Right ventricle myocardium superior (tissue), 1 donor: ENCODE results near the gene LZTFL1. TPM values are rescaled to one million over a fixed set of nuclear protein-coding genes. Genes with fewer than 3 reads are reported as not detected.

Experiments
- ATAC-seq: fragments of 200-7000 bp; cut with Tn5 transposase; one replicate; pipeline ENCODE4 v1.9.1; 2020; ENCODE audit warnings: mild to moderate bottlenecking; ENCODE audit not compliant: poor library complexity
- DNase-seq: peaks from one replicate; pipeline ENCODE4 v3.0.0-alpha.2; 2020
- intact Hi-C: fragments of 100-400 bp; cut with DNase I; formaldehyde crosslinking; loops from one replicate; pipeline ENCODE4 v1.11.2; 2022
- total RNA-seq: library from RNA; stranded (reverse); fragmentation: NEBNext Ultra II Directional; extraction: Animal tissue kit (Norgen Biotek cat#: 25700); gene quantifications from one replicate; pipeline ENCODE4 v1.2.1, GENCODE V29; 2021
- donor health status: DM: no; HTN: yes; CAD: no; lungs with severe emphysema.

Gene LZTFL1
- total RNA-seq, 1 donor from 2014 or later = 7.2 TPM

- ATAC-seq (no peak), DNase-seq (no peak)
- intact Hi-C loops = no loop called here
Measured at GRCh38 chr3:45793482-45794176, 48.3 kb downstream of the LZTFL1 start.

DNA sequence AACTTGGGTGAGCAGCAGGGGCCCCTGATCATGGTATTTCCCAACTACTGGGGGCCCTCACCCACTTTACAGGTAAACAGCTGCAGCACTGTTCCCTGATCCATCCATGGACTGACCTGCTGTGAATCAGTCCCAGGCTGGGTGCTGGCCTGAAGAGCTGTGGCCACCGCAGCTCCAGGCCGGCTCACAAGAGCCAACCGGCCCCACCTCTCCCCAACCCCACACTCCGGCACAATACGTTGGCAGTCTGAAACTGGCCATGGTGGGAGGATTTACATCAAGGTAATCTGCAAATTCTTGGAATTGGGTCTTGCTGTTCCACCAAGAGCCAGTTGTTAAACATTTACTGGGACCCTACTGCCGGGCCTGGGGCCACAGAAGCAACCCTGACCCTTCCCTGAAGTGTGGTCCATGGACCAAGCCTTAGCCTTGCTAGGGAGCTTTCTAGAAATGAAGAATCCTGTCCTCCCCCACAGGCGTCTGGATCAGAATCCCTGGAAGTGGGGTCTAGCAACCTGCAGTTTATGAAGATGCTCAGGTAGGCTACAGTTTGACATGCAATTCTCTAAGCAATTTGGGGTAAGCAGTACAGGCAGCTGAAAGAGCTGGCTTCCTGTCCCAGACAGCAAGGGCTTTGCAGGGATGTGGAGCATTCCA lies 49.3 kb downstream of the LZTFL1 start:
- DNase-seq = no peak
- intact Hi-C loops = no loop called here
- no peak for ATAC-seq

DNA sequence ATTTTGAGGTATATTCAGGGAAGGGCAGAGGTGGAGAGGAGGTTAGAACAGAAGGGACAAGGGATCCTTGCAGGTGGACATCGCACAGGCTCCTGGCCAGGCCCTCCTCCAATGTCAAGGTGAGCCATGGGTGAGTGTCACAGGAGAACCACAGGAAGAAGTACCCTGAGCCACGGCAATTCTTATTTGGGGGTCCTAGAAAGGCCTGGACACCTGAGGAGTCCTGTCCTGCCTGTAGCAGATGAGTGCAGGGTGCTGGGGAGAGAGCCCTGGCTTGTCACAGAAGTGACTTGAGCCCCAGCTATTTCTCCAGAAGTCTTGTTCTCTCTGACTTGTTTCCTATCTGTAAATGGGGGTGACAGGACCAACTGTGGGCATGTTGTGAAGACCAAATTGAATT lies 49.9 kb downstream of the LZTFL1 start:
- intact Hi-C loops = no loop called here
- no peak for ATAC-seq
- no peak for DNase-seq

DNA sequence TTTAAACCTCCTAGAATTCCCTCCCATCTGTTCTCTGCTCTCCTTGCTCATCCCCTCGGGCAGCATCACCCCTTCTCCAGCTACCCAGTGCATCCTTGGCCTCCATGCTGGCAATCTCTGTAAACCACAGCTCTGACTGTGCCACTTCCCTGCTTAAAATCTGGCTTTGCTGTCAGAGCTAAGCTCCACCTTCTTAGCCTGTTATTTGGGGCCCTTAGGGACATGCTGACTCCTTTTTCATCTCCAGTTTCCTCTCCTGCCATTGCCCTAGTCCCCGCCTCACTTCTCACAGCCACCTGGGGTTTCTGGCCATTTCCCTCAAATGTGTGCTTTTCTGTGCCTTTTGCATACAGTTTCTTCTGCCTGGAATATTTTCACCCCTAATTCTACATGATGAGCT lies 51.3 kb downstream of the LZTFL1 start:
- no peak for ATAC-seq
- no peak for DNase-seq
- intact Hi-C loops = no loop called here

- DNase-seq = no peak
Measured at GRCh38 chr3:45789235-45789812, 52.6 kb downstream of the LZTFL1 start.

GRCh38 chr3:45787551-45787950 lies 54.4 kb downstream of the LZTFL1 start:
- DNase-seq (no peak), ATAC-seq (no peak)
- intact Hi-C loops = no loop called here

More at GRCh38 chr3:45789235-45789812, 52.6 kb downstream of the LZTFL1 start:
- ATAC-seq = no peak
- intact Hi-C loops = no loop called here

GRCh38 chr3:45786801-45787495 lies 55.0 kb downstream of the LZTFL1 start:
- intact Hi-C loops = no loop called here
- DNase-seq (no peak), ATAC-seq (no peak)

DNA sequence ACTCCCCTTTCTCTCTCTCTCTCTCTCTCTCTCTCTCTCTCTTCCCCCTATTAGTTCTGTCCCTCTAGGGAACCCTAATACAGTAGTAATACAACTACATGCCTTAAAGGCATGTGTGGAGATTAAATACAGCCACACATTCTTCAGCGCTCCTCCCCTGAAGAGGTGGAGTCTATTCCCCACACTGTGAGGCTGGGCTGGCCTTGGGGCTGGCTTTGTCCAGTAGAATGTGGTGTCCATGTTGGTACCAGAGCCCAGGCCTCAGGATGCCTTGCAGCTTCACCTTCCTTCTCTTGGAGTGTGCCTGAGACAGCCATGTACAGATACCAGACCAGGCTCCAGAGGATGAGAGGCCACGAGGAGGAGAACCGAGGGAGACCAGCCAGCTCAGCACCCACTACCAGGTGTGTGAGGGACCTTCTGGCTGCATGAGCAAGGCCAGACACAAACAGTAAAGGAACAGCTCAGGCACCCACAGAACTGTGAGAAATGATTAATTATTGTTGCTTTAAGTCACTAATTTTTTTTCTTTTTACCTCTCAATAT lies 56.2 kb downstream of the LZTFL1 start:
- ATAC-seq (no peak), DNase-seq (no peak)
- intact Hi-C loops = no loop called here

DNA sequence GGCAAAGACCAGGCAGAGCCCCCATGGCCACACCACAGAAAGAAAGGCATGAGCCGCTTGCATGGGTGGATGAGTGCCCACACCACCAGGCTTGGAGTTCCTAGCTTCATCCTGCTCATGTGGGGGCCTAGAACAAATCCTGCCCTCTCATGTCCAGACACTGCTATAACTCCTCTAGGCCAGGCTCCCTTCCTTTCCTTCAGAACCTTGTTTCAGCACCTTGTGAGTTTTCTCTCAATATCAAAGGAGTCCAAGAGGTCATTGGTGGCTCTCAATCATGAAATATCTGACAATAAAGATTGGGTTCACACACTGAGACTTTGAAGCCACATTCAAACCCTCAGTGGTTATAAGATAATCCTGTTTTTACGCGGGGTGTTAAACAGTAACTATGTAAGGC lies 58.3 kb downstream of the LZTFL1 start:
- intact Hi-C loops = no loop called here
- no peak for DNase-seq
- no peak for ATAC-seq

DNA sequence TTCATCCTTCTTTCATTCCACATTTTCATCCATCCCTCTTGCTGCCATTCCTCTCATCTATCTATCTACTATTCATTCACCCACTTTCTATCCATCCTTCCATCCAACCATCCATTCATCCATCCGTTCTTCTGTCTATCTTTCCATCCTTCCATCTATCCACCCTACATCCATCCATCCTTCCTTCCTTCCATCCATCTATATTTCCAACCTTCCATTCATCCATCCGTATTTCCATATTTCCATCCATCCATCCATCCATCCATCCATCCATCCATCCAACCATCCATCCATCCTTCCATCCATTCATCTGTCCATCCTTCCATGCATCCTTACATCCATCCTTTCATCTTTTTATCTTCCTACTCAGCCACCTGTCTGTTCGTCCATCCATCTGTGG lies 59.5 kb downstream of the LZTFL1 start:
- intact Hi-C loops = no loop called here
- ATAC-seq (no peak), DNase-seq (no peak)

DNA sequence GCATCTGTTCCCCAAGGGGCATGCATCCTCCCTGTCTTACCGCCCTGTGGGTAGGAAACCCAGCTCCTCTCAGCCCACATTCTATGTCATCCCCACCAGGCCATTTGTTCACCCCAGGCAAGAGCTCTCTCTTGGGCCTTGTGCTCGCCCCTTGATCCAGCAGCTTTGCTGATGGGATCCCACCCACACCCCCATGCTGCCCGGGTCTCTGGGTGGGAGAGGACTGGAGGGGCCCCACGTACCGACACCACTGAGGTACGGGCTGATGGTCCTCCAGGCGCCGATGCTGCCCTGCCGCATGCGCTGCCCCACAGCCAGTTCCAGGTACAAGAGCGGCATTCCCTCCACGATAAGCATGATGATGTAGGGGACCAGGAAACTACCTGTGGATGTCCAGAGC lies 60.1 kb downstream of the LZTFL1 start:
- ATAC-seq (no peak), DNase-seq (no peak)
- intact Hi-C loops = no loop called here

- intact Hi-C loops = no loop called here
- no peak for DNase-seq
- no peak for ATAC-seq
Measured at GRCh38 chr3:45781271-45781670, 60.6 kb downstream of the LZTFL1 start.

DNA sequence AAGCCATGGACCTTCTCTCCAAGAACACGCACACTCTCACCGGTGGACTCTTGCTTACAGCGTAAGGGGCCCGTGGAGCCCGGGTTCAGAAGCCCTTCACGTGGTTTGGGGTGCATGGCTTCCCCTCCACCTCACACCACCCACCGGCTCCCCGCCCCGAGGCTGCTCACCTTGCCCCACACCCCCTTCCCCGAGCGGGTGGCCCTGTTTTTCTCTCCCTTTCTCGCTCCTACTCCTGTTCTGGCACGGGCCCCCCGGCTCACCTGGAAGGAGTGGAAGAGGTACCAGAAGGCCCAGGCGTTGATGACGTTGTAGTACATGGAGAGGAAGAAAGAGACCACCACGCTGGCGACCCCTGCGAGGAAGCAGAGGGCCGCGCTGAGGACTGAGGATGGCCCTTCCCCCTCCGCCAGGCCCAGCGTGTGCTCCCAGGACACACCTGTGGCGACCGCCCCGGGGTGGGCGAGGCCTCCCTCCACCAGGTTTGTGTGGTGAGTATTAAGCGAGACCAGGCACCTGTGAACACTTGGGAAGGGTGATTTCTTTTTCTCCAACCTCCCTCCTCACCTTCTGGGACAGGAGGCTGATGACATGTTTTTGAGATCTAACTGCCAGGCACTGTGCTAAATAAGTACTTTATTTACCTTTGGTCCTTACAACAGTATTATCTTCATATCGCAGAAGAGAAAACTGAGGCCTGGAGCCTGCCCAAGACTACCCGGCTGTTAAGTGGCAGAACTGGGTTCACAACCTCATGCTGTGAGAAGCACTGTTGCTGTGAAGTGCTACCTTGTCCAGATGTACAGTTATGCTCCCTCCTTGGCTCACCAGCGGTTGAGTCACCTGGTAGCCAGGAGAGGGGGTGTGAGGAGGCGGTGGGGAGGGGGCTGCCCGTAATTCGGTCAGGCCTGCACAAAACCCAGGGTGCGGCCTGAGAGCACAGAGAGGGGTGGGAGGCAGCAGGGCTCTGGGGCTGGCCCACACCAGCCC lies 61.9 kb downstream of the LZTFL1 start:
- intact Hi-C loops = no loop called here
- no peak for DNase-seq
- ATAC-seq = no peak

- intact Hi-C loops = no loop called here
- no peak for ATAC-seq
- no peak for DNase-seq
Measured at GRCh38 chr3:45778761-45779201, 63.1 kb downstream of the LZTFL1 start.

DNA sequence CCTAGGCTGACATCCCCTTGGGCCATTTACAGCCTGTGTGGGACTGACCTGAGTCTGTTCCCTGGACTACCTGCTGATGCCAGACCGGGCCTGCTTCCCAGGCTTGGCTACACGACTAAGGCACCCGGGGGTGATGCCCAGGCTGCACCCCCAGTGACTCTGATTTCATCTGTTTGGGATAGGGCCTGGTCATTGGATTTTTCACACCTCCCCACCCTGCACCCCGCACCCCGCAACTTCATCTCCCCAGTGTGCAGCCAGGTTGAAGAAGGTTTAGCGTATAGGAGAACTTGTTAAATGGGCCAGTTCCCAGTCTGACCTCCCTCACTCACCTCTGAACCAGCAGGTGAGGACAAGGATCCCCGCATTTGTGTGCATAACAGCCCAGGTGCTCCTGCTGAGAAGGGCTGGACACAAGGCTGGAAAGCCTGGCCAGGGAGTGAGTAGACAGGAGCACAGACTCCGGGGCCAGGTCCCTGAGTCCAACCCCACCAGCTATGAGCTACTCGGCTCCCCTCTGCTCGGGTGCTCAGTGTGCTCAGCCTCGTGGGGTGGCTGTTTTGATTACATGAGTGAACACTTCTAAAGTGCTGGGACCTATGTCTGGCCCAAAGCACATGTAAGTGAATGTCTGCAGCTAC lies 64.1 kb downstream of the LZTFL1 start:
- ATAC-seq (no peak), DNase-seq (no peak)
- intact Hi-C loops = no loop called here

DNA sequence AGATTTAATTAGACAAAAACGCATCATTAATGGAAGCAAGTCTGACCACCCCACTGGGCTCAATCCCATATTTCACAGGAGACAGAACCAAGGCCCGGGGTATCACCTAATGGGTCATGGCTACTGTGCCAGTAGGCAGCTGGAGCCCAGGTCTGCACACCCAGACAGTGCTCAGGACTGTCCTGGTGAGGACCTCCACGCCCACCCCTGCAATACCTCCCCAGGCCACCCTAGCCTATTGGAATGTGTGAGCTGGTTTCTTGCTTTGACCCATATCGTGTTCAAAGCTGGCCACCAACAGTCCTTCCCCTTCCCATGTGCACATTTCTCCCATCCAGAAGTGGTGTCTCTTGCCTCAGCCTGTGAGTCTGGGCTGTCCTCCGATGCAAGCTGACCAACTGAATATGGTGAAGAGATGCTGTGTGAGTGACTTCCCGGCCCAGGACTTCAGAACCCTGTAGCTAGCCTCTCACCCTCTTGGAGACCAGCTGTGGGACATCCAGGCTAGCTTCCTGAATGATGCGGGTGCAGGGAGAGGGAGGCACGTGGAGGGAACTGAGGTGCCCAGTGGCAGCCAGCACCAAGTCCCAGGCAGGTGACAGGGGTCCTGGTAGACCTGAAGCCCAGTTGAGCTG lies 64.7 kb downstream of the LZTFL1 start:
- ATAC-seq = no peak

DNA sequence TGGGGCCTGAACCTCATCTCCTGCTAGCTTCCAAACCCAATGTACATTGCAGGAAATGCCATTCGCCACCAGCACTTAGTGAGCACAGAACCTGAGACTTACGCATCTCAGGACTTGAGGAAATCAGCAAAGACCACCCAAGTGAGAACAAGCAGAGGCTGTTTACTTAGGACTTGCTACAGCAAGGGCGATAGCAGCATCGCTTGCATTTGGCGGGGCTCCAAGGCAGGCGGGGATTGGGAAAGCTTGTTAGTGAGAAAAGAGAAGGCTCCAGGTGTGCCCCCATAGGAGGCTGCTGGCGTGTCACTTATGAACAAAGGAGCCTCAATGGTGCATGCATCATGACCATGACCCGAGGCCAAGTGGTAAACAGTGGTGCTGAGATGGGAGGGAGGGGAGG lies 65.3 kb downstream of the LZTFL1 start:
- DNase-seq (no peak), ATAC-seq (no peak)
- intact Hi-C loops = no loop called here

More for the DNA sequence above, 64.7 kb downstream of the LZTFL1 start:
- intact Hi-C loops = no loop called here
- DNase-seq = no peak

- no peak for ATAC-seq
- intact Hi-C loops = no loop called here
Measured at GRCh38 chr3:45776301-45776595, 65.7 kb downstream of the LZTFL1 start.

More at GRCh38 chr3:45776301-45776595, 65.7 kb downstream of the LZTFL1 start:
- no peak for DNase-seq
